Transverse colon (tissue), 3 donors: ENCODE results near the gene CEP290.

ENCODE experiments used
- CTCF ChIP-seq, 5 experiments: fragments of 200-600 bp in 3 of 5; fragments of 450-650 bp in 2 of 5; sonication (generic) in 3 of 5; IDR thresholded peaks; 1 replicate in 2 of 5; 2 replicates in 3 of 5; pipeline ENCODE4 v1.5.1; 2016 to 2017; ENCODE audit warnings: antibody characterized with exemption in 5 of 5, inconsistent platforms in 3 of 5, mild to moderate bottlenecking in 2 of 5, moderate library complexity in 1 of 5
- EP300 ChIP-seq: sonication (generic); formaldehyde crosslinking; IDR thresholded peaks from one replicate; pipeline ENCODE4 v1.6.1; 2017; ENCODE audit warnings: antibody characterized with exemption, low read depth
- POLR2A ChIP-seq: fragments of 450-650 bp; IDR thresholded peaks from one replicate; pipeline ENCODE4 v1.6.1; 2016; ENCODE audit warnings: antibody characterized with exemption, mild to moderate bottlenecking, moderate library complexity

- TF ChIP-seq EP300: no peak
- no peak for TF ChIP-seq CTCF (IDR thresholded peaks at IDR 0.05)
- TF ChIP-seq POLR2A: no peak
Observed at GRCh38 chr12:88172844-88173407, 31.0 kb upstream of the CEP290 start.
